Activated T-helper 1 cell treated with anti-CD3 and anti-CD28 coated beads, Interleukin-2, amount 50 U/mL, for 16 hours (primary cell): ENCODE results near the gene MRGPRG.

Experiments
- DNase-seq, 2 donors: peaks; one replicate each; pipeline ENCODE4 v3.0.0-alpha.2; 2020; ENCODE audit warnings: low read depth in 1 of 2, low spot score in 1 of 2

MRGPRG gene

DNA sequence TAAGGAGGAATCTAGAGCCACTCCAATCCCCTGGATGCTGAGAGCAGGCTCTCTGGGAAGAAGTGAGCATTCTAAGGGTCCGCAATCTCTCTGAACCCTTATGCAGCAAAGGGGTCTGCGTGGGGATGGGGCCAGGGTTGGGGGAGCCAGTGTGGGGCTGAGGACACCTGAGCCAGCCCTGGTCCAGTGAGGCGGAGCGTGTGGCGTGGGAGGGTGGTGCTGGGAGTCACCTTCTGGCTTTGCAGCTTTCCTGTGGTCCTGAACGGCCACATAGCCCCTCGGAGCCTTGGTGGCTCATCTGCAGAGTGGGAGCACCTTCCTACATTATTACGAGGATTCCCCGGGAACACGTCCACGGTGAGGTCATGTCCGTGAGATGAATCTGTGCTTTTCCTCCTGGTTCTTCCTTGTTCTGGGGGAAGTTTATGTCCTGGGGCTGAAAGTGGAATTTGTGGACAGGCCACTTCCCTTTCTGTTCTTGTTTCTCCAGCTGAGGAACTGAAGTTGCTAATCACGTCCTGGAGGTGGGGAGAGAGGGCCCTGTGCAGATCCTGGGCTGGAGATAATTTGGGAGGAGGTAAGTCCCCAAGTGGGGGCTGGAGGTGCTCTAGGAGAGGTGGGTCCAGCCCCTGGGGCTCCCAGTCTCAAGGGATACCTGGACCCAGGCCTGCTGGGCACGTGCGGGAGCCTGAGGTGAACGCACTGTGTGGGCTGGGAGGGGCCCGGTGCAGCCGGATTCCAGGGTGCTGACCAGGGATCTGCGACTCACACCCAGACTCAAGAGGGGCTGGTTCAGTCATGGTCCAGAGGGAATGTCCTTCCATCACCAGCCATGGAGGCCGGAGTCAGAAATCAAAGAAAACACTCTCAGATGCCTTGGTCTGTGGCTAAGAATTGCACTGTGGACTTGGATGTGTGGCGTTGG lies 7.5 kb upstream of the MRGPRG start:
- DNase-seq: no peak

DNA sequence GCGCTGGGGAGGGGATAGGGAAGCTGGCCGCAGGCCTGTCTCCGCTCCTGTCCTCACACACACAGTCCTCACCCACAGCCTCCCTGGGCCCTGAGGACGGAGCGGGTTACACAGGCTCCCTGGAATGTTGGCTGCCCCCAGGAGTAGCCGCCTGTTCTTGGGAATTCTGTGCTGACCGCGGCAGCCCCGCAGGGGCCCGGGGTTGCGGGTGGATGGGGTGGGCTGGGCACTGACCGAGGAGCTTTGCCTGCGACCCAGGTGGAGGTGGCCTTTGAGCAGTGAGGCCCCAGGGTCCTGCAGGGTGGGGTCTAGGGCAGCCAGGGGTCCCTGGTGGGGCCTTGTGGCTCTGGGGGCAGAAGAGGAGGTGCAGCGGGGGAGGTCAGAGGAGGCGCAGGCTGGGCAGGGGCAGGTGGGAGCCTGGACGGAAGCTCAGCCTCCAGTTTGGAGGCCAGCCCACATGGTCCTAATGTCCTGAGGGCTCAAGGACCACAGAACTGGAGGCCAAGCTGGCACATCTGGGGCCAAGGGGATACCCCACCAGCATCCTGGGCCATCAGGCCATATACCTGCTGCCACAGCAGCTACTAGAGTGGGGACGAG lies 6.6 kb upstream of the MRGPRG start:
- no peak for DNase-seq

DNA sequence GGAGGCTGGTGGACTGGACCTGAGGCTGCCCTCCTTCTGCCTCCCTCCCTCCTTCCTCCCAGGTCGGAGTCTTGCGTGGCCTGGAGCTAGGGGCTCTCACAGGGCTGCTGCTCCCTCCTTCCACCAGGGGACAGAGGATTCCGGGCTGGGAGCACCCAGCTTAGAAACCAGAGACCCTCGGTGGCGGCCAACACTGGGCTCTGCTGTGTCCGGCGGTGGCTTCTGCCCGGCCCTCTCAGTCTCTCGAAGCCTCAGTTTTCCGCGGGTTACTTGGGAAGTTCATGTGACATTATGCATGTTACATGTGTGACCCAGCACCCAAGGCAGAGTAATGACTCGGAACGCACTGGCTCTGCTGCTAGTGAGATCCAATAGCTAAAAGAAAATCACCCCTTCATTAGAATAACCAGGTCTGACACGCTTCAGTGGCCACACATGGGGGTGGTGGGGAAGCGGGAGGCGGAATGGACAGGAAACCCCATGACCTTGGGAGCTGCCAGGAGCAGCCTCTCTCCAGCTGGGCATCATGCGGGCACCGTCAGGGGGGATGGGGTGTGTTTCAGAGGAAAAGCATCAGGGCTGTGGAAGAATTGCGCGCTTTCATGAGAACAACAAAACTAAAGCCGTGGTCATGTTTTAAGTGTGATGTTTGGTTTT lies 5.9 kb upstream of the MRGPRG start:
- no peak for DNase-seq

DNA sequence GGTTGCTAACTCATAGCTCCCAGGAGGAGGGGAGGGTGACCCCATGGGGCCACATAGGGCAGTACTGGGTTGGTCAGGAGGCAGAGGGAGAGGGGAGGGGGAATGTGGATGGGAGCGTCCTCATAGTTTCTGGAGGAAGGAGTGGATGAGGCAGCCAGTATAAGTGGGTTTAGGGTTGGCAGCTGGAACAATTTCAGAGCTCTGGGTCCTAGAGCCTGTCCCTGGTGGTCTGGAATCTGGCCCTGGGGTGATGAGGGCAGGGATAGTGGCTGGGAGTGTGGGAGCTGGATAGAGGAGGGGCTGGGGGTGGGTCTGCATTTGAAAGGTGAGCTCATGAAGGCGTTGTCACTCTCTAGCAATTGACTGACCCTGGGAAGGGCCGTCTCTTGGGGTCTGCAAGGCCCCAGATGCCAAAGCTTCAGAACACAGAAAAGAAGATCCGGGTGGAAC lies 5.3 kb upstream of the MRGPRG start:
- DNase-seq: no peak

DNA sequence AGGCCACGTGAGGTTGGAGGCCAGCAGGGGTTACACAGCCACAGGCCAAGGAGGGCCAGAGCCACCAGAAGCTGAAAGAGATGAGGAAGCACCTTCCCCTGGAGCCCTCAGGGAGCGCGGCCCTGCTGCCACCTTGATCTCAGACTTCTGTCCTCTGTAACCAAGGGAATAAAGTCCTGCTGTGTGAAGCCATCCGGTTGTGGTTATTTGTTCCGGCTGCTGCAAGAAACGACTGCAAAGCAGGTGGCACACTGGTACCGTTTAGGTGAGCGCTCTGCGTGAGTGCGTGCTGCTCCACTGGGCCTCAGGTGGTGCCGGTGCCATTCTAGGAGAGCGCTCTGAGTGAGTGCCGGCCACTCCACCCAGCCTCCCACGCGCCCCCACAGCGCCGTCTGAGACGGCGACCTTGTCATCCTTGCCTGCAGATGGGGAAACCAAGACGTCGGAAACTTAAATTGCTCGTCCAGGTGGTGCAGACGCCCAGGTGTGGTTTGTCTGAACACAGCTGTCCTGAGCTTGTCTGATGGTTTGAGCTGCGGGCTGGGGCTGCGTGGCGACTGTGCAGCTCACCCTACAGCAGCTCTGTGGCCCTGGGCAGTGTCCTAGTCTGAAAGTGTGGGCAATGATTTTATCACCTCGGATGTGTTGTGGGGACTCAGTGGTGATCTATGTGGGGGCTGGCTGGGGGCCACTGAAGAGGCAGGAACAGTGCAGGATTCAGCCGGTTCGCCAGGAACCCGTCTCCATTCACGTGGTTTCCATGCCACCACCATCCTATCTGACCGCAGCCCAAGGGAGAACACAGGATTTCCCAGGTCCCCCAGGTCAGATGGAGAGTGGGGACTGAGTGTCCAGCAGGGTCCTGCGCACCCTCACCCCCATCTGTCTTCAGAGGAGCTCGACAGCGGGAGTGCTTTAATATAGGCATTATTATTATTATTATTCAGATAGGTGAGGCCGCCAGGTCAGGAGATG lies 4.6 kb upstream of the MRGPRG start:
- DNase-seq: no peak

DNA sequence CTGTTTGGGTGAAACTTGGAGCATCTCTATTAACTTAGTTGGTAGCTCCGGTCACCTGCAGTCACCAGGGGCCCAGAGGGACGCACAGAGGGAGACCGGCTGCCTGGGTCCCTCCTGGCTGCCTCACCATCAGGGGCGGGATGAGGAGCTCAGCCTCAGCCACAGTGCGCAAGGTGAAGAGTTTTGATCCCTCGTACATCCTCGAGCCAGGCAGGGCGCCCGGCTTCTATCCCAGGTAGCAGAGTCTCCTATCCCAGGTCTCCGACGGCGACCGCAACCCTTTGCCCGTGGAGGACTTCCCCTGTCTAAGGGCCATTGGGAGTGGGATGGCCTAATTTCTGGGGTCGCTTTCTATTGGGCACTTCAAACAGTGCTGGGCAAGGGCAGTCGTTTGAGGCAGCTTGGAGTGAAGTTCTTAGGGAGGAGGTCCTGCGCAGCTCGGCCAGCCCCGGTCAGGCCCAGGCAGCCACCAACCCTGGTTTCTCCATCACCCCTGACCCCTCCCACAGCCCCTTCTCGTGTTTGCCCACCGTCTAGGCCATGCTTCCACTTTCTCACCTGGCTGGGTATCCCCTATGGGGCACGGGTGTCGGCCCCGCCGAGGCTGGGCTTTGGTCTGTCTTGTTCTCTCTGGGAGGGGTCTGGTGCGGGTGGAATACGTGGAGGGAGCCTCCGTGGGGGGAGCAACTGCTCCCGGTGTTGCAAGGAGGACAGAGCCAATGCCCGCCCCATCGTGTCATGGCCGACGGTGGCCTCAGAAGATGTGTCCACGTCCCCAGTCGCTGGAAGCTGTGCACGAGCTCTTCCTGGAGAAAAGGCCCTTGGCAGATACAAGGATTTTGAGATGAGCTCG lies 3.6 kb upstream of the MRGPRG start:
- no peak for DNase-seq

DNA sequence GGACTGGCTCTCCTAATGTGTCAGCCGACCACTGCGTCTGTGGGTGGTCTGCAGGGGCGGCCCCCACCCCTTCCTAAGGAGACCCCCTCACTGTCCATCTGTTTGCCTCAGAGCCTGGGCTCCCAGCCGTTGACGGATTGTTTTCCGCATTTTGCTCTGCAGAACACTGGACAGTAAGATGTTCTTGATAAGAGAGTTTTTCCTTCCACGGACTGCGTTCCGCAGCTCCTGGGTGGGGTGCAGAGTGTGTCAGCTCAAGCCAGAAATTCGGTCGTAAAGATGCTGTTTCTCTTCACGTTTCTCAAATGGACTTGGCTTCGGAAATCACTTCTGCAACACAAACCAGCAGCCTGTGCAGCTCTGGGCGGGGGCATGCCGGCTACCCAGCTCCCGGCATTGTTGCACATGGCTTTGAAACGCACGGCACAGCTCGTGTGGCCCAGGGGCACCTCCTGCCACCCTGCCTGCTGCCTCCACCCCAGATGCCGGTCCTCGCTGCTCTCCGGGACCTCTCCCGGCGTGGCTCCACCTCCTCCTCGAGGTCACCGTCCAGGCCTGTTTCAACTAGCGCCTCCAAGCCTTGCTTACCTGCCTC lies 2.9 kb upstream of the MRGPRG start:
- no peak for DNase-seq

DNA sequence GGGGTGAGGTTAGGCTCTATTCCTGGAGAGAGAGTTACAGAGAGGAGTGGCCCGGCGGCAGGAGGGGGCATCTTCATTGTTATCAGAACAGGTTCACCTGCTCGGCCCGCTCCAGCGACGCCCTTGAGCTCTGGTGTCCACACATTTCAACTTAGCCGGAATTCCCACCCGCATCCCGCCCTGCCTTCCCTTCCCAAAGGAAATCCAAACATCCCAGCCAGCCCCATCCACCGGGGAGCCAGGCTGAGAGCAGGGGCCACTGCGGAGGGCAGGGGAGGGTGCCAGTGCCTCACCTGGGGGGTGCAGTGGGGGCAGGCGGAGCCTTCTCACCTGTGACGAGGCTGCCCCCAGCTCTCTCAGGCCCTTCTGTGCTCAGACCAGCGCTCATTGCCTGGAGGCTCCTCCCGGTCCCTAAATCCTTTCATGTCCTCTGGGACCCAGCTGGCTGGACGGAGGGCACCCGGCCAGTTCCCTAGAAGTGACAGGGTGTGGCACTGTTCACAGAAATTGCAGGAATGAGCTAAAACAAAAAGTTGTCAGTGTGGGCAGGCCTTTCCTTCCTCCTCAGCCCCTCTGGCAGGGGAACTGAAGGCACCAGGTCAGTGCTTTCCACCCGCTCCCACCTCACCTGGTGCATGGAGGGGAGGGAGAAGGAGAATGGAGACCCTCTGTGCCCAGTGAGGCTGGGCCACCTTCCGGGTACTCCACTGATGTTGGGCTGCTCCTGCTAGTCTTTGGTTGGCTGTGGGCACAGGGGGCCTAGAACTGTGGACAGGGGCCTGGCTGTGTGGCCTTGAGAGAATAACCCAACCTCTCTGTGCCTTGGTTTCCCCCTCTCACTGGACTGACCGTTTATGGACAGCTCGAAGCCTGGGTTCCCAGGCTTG lies 2.2 kb upstream of the MRGPRG start:
- DNase-seq: no peak

DNA sequence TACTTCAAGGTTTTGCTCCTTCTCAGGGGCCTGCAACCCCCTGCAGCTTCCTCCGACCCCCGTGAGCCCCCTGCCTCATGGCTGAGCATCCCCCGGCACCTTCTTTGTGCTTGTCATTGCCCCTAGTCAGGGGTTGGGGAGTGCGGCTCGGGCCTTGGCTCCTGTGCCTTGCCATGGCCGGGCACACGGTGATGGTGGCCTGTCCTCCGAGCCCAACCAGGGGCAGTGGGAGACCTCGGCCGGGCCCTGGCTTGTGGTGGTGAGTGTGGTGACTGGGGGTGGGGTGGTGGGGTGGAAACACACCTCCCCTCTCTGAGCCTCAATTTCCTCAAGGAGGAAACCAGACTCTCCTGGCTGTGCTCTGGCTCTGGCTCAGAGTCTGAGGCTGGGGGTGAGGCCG lies 1.5 kb upstream of the MRGPRG start:
- DNase-seq: no peak

DNA sequence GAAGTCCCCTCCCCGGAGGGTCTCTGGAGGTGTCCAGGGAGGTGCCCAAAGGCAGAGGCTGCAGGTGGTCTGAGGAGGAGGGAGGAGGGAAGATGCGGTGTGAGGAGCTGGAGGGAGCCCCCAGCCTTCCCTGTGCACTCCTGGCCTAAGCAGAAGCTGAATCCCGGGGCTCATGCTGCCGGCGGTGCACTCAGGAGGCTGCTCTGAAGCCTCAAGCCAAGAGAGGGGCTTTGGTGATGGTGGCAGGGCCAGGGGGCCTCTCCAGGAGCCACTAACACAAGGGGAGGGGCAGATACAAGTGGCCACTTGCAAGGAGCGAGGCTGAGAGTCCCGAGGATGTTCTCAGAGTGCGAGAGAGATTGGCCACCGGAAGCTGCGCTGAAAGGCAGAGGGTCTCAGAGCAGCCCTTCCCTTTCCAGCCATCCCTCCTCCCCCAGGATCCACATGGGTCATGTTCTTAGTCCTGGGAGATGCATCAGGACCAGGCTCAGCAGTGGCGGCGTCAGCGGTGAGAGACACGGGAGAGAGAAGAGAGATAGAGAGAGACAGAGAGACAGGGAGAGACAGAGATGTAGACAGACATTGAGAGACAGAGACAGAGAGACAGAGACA lies 774 bp upstream of the MRGPRG start:
- no peak for DNase-seq

DNA sequence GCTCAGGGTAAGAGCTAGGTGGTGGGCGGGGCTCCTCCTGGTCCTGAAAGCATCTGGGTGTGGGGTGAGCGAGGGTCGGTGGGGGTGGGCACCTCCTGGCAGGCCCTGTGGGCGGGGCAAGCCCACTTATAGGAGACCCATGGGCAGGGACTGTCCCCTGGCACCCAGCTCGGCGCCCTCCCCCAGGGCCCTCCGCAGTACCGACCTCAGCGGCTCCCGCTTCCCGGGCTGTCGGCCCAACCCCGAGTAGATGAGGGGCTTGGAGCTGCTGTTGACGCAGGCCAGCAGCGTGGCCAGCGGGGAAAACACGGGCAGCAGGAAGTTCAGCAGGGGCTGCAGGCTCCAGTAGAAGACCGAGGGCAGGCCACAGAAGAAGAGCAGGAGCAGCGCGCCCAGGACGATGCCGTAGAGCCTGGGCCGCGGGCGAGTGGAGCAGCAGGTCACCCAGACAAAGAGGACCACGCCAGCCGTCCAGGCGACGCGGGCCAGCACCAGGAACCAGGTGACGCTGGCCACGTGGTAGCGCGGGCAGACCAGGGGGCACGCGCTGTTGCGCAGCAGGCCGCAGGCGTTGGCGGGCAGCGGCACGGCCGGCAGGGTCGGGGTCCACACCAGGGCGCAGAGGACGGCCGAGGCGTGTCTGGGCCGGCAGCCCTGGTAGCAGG lies 663 bp downstream of the MRGPRG start:
- no peak for DNase-seq

DNA sequence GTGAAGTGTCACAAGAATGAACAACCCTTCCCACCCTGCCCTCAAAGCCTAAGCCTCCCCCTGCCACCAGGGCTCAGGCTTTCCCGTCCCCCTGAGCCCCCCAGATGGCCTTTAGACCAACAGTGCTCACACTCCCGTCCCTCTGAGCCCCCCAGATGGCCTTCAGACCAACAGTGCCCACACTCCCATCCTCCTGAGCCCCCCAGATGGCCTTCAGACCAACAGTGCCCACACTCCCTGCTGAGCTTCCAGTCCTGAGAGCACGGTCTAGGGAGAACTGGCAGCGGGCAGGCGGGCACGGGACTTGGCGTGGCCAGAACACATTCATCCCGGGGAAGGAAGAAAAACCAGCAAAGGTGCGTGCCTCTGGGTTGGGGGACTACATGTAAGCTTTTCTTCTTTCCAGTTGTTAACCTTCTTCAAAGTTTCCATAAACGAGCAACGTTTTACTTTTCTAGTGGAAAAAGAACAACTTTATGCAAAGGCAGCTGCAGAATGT lies 2.5 kb downstream of the MRGPRG start:
- no peak for DNase-seq

DNA sequence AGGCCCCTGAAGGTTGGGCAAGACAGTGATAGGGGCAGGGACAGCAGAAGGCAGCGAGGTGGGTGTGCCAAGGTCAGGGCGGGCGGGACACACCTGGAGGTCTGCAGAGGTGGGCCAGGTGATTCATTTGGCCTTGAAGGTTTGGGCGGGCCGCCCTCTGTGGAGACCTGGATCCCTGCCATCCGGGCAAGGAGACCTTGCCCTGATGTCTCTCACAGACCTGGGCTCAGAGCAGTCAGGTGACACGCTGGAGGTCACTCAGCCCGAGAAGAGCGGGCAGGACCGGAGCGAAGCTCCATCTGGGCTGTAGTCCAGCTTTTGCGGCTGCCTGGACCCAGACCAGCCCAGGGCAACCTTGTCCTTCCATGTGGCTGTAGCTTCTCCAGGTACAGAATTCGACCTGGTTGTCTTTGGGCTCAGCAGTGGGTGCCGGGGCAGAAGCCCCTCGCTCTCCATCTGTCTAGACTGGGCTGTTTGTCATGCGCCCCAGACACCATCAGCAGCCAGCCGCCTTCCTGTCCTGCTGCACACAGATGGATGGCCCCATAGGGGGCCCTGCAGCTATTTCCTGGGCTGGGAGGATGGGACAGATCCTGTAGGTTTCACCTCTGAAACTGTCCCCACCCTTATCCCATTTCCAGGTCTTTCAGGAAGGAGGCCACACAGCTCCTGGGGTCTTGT lies 3.1 kb downstream of the MRGPRG start:
- DNase-seq: no peak

DNA sequence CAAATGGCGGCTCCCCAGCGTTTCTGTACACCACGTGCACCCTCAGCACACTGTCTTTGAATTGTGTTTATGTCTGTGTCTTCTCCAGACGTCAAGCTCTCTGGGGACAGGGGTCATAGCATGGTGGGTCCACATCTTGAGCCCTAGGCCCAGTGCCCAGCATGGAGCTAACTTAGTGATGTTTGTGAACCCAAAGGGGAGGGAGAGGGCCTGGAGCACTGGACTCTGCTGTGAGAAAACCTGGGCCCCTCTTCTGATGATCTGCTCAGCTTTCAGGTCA lies 4.3 kb downstream of the MRGPRG start:
- DNase-seq: no peak

DNA sequence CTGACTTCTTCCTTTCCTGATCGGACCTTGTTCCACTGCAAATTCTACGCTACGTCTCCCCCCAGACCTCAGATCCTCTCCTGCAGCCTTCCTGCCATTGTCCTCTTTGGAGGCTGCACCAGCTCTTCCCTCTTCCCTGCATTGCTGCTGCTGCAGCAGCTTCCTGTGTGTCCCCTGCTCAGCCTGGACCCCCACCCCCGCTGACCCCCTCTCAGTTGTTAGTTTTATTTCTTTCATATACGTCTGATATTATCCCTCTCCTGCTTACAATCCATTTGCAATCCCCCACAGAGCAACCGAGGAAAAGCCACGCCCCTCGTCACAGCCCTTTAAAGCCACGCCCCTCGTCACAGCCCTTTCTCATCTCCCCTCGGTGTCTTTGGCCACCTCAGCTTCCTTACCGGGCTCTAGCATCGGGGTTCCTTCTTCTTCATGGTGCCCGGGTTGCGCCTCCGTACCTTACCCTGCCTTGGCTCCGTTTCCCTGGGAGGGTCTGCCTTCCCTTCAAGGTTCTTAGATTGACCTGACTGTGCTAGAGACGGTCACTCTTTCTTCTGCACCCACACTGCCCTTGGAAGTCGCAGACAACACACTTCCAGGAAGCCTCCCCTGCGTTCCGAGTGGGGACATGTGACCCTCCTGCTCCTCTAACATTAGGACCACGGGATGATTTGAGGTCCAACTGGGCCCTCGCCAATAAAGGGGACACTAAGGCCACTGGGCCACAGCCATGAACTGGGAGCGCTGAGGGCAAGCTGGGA lies 4.8 kb downstream of the MRGPRG start:
- DNase-seq: no peak

DNA sequence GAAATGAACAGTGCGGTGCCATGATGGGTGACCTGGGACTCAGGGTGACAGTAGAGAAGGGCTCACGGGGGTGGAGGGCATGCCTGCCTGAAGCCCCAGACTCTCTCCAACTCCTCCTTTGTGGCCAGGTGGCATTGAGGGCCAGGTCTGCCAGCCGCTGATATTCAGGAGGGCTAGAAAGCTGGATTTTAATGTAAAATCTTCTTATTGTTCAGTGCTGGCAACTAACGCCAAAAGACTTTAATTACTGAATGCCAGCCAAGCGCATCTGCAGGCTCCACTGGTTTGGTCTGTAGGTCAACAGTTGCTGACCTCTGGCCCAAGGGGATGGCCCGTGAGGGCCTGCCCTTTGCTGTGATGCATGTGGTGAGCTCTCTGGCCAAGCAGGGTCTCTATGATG lies 10.3 kb downstream of the MRGPRG start:
- no peak for DNase-seq
